Smooth muscle cell (in vitro differentiated cells): ENCODE results near the gene ST6GALNAC3. TPM values are rescaled to one million over a fixed set of nuclear protein-coding genes. Genes with fewer than 3 reads are reported as not detected.

Experiments
- DNase-seq: peaks from one replicate; lab custom pipeline; 2025; ENCODE audit not compliant: unreplicated experiment; lab: John Stamatoyannopoulos, UW
- H2AFZ ChIP-seq: fragments of 200-600 bp; sonication (generic); 2 replicates; pipeline ENCODE4 v1.6.0; 2016; ENCODE audit warnings: antibody characterized with exemption, low read depth, mild to moderate bottlenecking
- H3F3A ChIP-seq: fragments of 200-600 bp; sonication (generic); 2 replicates; pipeline ENCODE4 v1.6.0; 2017; ENCODE audit warnings: antibody characterized with exemption, low read depth
- H3K27ac ChIP-seq: fragments of 200-600 bp; sonication (generic); 2 replicates; pipeline ENCODE4 v1.5.1; 2016; ENCODE audit warnings: low read depth, mild to moderate bottlenecking
- H3K27me3 ChIP-seq: fragments of 200-600 bp; sonication (generic); 2 replicates; pipeline ENCODE4 v1.6.1; 2016; ENCODE audit warnings: low read depth, mild to moderate bottlenecking
- H3K36me3 ChIP-seq: fragments of 200-600 bp; sonication (generic); 2 replicates; pipeline ENCODE4 v1.5.1; 2016; ENCODE audit warnings: low read depth
- H3K4me1 ChIP-seq: fragments of 200-600 bp; sonication (generic); 2 replicates; pipeline ENCODE4 v1.5.1; 2016; ENCODE audit warnings: low read depth
- H3K4me2 ChIP-seq: fragments of 200-600 bp; sonication (generic); 2 replicates; pipeline ENCODE4 v1.6.0; 2016; ENCODE audit warnings: mild to moderate bottlenecking
- H3K4me3 ChIP-seq: fragments of 200-600 bp; sonication (generic); 2 replicates; pipeline ENCODE4 v1.5.1; 2016; ENCODE audit warnings: mild to moderate bottlenecking
- H3K79me2 ChIP-seq: fragments of 200-600 bp; sonication (generic); 2 replicates; pipeline ENCODE4 v1.6.0; 2016; ENCODE audit warnings: low read depth, mild to moderate bottlenecking
- H3K9ac ChIP-seq: fragments of 200-600 bp; sonication (generic); 2 replicates; pipeline ENCODE4 v1.6.0; 2016; ENCODE audit warnings: low read depth
- H3K9me3 ChIP-seq: fragments of 200-600 bp; sonication (generic); replicated peaks from 2 replicates; pipeline ENCODE4 v1.5.1; 2016; ENCODE audit warnings: low read depth
- H4K20me1 ChIP-seq: fragments of 200-600 bp; sonication (generic); 2 replicates; pipeline ENCODE4 v1.6.0; 2016; ENCODE audit warnings: low read depth
- WGBS: methylation state at CpG from one replicate; pipeline ENCODE4 v1.1.7; 2016; ENCODE audit warnings: low lambda C conversion rate; 5-methylcytosine and 5-hydroxymethylcytosine counted together
- polyA plus RNA-seq: library from polyadenylated mRNA; unstranded; fragments of >200 nt; fragmentation: Nextera tagmentation; extraction: Ambion mirVana; gene quantifications from 2 replicates; pipeline ENCODE4 v1.2.1, GENCODE V29; 2016
- total RNA-seq: library from RNA; depleted of rRNA; stranded (reverse); fragments of >200 nt; gene quantifications from 2 replicates; pipeline ENCODE4 v1.2.3, GENCODE V29; 2014
- TF ChIP-seq, protein P1 (sequence below): fragments of 200-600 bp; sonication (generic); IDR thresholded peaks from 2 replicates; pipeline ENCODE4 v1.5.1; 2017; ENCODE audit warnings: borderline replicate concordance, mild to moderate bottlenecking, antibody characterized with exemption; ENCODE audit not compliant: insufficient read depth, poor library complexity, severe bottlenecking

ST6GALNAC3 gene
- total and polyA plus RNA-seq, 2 experiments from 2014 or later: 9.3 to 13.4 TPM

DNA sequence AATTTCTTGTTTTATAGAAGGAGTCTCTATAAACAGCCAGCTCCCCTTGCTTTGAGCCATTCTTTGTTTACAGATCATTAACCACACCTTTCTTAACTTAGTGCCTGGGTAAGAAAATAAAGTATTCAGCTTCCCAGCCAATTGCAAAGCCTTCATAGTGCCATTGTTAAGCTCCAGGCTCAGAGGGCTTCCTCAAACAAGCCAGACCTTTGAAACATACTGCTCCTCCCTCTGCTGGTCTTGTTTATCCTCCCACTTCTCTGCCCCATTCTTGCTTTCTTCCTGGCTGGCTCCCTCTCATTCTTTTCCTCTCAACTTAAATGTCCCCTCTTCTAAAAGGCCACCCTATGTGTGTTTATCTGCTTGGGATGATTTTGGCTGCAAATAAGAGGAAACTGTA, 473.4 kb downstream of the ST6GALNAC3 start:
- no peaks in the 10 kb centered on the region for H4K20me1 ChIP-seq
- no peak overlapping the region for H3K27ac ChIP-seq
- no peak overlapping the region for H2AFZ ChIP-seq
- H3K4me1 ChIP-seq: peaks cover 5% of the 10 kb centered on the region
- no peaks in the 10 kb centered on the region for H3F3A ChIP-seq
- no peak overlapping the region for H3K4me3 ChIP-seq
- no peaks in the 10 kb centered on the region for H3K36me3 ChIP-seq
- TF ChIP-seq, protein P1, sequence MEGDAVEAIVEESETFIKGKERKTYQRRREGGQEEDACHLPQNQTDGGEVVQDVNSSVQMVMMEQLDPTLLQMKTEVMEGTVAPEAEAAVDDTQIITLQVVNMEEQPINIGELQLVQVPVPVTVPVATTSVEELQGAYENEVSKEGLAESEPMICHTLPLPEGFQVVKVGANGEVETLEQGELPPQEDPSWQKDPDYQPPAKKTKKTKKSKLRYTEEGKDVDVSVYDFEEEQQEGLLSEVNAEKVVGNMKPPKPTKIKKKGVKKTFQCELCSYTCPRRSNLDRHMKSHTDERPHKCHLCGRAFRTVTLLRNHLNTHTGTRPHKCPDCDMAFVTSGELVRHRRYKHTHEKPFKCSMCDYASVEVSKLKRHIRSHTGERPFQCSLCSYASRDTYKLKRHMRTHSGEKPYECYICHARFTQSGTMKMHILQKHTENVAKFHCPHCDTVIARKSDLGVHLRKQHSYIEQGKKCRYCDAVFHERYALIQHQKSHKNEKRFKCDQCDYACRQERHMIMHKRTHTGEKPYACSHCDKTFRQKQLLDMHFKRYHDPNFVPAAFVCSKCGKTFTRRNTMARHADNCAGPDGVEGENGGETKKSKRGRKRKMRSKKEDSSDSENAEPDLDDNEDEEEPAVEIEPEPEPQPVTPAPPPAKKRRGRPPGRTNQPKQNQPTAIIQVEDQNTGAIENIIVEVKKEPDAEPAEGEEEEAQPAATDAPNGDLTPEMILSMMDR: no peak
- no peaks in the 10 kb centered on the region for H3K27me3 ChIP-seq
- H3K9ac ChIP-seq: no peak overlapping the region
- DNase-seq: no peak
- H3K4me2 ChIP-seq: no peak overlapping the region
- H3K9me3 ChIP-seq: no peaks in the 10 kb centered on the region
- H3K79me2 ChIP-seq: no peaks in the 10 kb centered on the region

DNA sequence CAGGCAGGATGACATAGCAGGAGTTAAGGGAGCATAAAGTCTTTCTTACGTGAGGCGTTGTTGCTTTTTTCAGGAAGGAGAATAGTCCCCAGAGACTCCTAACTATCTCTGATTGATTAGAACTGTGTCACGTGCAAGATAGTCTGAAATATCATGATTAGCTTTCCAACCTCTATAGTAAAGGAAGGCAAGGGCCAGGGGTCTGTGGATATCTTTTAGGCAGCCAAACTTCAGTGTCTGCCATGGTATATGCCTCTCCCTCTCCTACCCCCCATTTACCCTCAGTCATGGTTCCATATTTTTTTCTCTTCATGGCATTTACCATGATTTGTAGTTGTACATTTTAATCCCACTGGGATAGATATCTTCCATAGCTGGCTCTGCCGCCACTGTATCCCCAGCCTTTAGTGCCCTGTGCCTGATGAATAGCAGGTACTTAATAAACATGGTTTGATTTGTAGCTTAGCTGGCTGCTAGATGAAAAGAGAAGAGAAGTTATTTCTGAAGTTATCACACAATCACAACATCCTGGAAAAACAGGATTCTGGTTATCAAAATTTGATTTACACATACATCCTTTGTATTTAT, 474.1 kb downstream of the ST6GALNAC3 start:
- Histone ChIP-seq H4K20me1 (no peaks in the 10 kb centered on the region), H3K79me2 (no peaks in the 10 kb centered on the region), H3K4me3 (no peak overlapping the region), H3K27ac (no peak overlapping the region), H3K9me3 (no peaks in the 10 kb centered on the region), H3K9ac (no peak overlapping the region), H3K4me2 (no peak overlapping the region), H3K36me3 (no peaks in the 10 kb centered on the region), H3F3A (no peaks in the 10 kb centered on the region), H2AFZ (no peak overlapping the region), H3K27me3 (no peaks in the 10 kb centered on the region), H3K4me1 (peaks cover 5% of the 10 kb centered on the region)
- WGBS: 93% methylated on average over 4 of the region's 4 CpGs
- no peak for DNase-seq
- TF ChIP-seq, protein P1: no peak

DNA sequence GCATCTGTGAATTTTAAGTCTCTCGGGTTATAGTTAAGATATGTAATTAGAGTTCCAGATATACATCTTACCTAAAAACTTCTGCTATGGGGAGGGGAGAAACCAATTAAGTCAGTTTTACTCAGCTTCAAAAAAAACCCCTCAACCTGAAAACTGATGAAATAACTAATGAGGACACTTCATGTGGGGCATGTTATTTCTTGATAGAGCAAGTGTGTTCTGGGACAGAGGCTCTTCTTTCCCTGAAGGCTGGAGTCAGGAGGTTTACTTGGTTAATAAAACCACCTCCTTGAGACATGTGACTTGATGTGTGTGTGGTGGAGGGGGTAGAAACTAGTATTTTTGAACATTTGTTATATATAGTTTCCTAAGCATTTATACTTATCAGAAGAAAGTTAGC, 479.7 kb downstream of the ST6GALNAC3 start:
- 82% methylated on average over 1 of the region's 1 CpG for WGBS
- Histone ChIP-seq H3K4me1 (no peaks in the 10 kb centered on the region), H3K4me3 (no peak overlapping the region), H3F3A (no peaks in the 10 kb centered on the region), H3K27ac (no peak overlapping the region), H2AFZ (no peak overlapping the region), H3K4me2 (no peak overlapping the region), H3K79me2 (no peaks in the 10 kb centered on the region), H3K36me3 (no peaks in the 10 kb centered on the region), H3K9ac (no peak overlapping the region), H4K20me1 (no peaks in the 10 kb centered on the region), H3K27me3 (no peaks in the 10 kb centered on the region), H3K9me3 (no peaks in the 10 kb centered on the region)
- TF ChIP-seq, protein P1: no peak
- DNase-seq: no peak

GRCh38 chr1:76562292-76562691, 487.7 kb downstream of the ST6GALNAC3 start:
- H4K20me1 ChIP-seq: no peaks in the 10 kb centered on the region
- WGBS: 86% methylated on average over 2 of the region's 2 CpGs
- no peak overlapping the region for H3K27ac ChIP-seq
- H3K79me2 ChIP-seq: no peaks in the 10 kb centered on the region
- H3K9ac ChIP-seq: no peak overlapping the region
- no peak overlapping the region for H3K4me3 ChIP-seq
- H3K4me1 ChIP-seq: no peaks in the 10 kb centered on the region
- H3K4me2 ChIP-seq: no peak overlapping the region
- H2AFZ ChIP-seq: no peak overlapping the region
- TF ChIP-seq, protein P1: no peak
- no peaks in the 10 kb centered on the region for H3K9me3 ChIP-seq
- no peaks in the 10 kb centered on the region for H3F3A ChIP-seq
- no peaks in the 10 kb centered on the region for H3K36me3 ChIP-seq
- H3K27me3 ChIP-seq: no peaks in the 10 kb centered on the region
- no peak for DNase-seq
